MM.1S (cell line): ENCODE results near the gene TSHZ3.

Experiments
- EZH2 ChIP-seq: fragments of 300-600 bp; sonication (generic); optimal IDR thresholded peaks from 2 replicates; pipeline ENCODE3; 2017; ENCODE audit warnings: low read depth, mild to moderate bottlenecking, antibody characterized with exemption, low read length, mixed read lengths
- EZH2phosphoT487 ChIP-seq: fragments of 300-600 bp; sonication (generic); IDR thresholded peaks from 2 replicates; pipeline ENCODE4 v1.6.1; 2018; ENCODE audit warnings: antibody characterized with exemption, low read length
- TF ChIP-seq, protein P1 (sequence below): fragments of 300-600 bp; sonication (generic); IDR thresholded peaks from 2 replicates; pipeline ENCODE4 v1.5.1; 2016; ENCODE audit warnings: antibody characterized with exemption, low read length, mixed read lengths

- TF ChIP-seq, protein P1, sequence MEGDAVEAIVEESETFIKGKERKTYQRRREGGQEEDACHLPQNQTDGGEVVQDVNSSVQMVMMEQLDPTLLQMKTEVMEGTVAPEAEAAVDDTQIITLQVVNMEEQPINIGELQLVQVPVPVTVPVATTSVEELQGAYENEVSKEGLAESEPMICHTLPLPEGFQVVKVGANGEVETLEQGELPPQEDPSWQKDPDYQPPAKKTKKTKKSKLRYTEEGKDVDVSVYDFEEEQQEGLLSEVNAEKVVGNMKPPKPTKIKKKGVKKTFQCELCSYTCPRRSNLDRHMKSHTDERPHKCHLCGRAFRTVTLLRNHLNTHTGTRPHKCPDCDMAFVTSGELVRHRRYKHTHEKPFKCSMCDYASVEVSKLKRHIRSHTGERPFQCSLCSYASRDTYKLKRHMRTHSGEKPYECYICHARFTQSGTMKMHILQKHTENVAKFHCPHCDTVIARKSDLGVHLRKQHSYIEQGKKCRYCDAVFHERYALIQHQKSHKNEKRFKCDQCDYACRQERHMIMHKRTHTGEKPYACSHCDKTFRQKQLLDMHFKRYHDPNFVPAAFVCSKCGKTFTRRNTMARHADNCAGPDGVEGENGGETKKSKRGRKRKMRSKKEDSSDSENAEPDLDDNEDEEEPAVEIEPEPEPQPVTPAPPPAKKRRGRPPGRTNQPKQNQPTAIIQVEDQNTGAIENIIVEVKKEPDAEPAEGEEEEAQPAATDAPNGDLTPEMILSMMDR: no peak
- no peak for TF ChIP-seq EZH2
- TF ChIP-seq EZH2phosphoT487: no peak
Measured at GRCh38 chr19:31253526-31254179, 95.6 kb downstream of the TSHZ3 start.
